NCI-H446 (cell line): Measurements from ENCODE around the gene DAZ4.
"Not testable (repeated sequence)": the region's sequence is repeated elsewhere in the genome, so short reads cannot be mapped to it uniquely, and the experiment has no call there.

Source experiments
- DNase-seq, 2 experiments: peaks; one replicate each; lab custom pipeline; 2025; lab: John Stamatoyannopoulos, UW

The DAZ4 gene, protein sequence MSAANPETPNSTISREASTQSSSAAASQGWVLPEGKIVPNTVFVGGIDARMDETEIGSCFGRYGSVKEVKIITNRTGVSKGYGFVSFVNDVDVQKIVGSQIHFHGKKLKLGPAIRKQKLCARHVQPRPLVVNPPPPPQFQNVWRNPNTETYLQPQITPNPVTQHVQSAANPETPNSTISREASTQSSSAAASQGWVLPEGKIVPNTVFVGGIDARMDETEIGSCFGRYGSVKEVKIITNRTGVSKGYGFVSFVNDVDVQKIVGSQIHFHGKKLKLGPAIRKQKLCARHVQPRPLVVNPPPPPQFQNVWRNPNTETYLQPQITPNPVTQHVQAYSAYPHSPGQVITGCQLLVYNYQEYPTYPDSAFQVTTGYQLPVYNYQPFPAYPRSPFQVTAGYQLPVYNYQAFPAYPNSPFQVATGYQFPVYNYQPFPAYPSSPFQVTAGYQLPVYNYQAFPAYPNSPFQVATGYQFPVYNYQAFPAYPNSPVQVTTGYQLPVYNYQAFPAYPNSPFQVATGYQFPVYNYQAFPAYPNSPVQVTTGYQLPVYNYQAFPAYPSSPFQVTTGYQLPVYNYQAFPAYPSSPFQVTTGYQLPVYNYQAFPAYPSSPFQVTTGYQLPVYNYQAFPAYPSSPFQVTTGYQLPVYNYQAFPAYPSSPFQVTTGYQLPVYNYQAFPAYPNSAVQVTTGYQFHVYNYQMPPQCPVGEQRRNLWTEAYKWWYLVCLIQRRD

DNA sequence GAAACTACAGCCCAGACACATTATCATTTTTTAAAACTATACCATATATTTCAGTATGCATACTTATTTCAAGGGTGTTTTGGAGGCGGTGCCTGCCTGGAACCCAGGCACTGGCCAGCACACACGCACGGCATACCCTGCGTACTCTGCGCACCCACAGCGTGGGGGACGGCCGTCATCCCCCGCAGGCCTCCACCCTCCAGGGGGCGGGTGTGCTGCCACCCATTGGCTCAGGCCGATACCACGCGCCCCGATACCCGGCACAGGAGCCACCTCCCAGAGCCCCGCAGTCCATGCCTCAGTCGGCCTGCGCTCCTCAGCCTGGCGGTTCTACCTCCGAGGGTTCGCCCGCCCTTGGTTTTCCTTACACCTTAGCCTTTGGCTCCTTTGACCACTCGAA lies at the start of gene DAZ4:
Gene DAZ4, plus strand, starts transcription at position 301 of the 400 bp plus-strand sequence. CDS start 208 bp downstream, outside the sequence.
- DNase-seq = not testable (repeated sequence)

DNA sequence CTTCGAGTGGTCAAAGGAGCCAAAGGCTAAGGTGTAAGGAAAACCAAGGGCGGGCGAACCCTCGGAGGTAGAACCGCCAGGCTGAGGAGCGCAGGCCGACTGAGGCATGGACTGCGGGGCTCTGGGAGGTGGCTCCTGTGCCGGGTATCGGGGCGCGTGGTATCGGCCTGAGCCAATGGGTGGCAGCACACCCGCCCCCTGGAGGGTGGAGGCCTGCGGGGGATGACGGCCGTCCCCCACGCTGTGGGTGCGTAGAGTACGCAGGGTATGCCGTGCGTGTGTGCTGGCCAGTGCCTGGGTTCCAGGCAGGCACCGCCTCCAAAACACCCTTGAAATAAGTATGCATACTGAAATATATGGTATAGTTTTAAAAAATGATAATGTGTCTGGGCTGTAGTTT lies 20.4 kb upstream of the DAZ4 start, which contains the start of gene DAZ3:
Gene DAZ3, minus strand, starts transcription at position 101 of the 400 bp plus-strand sequence. CDS start 208 bp downstream, outside the sequence.
- not testable (repeated sequence) for DNase-seq

DNA sequence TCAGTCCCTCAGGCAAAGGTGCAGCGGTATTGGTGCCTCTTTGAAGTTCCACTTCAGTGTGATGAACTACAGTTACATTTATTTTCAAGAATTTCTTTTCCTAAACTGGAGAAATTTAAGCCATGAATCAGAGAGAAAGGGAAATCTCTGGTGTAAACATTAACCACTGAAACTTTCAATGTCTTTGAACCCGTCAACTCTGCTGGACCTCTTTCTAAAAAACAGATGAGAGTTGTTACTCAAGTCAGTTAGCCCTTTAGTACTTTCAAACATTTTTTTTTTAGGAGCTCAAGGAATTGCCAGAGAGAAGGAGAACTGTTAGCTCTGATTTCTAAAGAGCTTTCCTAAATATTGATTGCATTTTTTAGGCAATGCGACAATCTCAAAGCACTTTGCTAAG lies 11.9 kb upstream of the DAZ4 start:
- DNase-seq = not testable (repeated sequence)

DNA sequence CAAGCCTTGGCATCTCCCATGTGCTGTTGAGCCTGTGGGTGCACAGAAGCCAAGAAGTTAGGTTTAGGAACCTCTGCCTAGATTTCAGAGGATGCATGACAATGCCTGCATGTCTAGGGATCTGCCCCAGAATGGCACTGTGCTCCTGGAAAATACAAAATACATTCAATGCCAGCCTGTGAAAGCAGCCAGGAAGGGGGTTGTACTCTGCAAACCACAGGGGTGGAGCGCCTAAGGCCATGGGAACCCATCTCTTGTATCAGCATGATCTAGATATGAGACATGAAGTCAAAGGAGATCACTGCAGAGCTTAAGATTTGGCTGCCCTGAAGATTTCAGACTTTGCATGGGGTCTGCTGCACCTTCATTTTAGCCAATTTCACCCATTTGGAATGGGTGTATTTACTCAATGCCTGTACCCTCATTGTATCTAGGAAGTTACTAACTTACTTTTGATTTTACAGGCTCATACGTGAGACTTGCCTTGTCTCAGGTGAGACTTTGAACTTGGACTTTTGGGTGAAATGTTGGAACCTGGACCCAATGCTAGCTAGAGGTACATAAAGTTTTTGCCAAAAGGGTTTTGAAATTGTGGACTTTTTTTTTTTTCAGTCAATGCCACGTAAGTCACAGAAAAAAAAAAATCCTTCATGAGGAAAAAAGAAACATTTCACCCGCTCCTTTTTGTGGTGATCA lies 9.4 kb upstream of the DAZ4 start:
- DNase-seq = not testable (repeated sequence)

DNA sequence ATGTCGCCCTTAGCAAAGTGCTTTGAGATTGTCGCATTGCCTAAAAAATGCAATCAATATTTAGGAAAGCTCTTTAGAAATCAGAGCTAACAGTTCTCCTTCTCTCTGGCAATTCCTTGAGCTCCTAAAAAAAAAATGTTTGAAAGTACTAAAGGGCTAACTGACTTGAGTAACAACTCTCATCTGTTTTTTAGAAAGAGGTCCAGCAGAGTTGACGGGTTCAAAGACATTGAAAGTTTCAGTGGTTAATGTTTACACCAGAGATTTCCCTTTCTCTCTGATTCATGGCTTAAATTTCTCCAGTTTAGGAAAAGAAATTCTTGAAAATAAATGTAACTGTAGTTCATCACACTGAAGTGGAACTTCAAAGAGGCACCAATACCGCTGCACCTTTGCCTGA lies 8.7 kb upstream of the DAZ4 start:
- DNase-seq = not testable (repeated sequence)
